Gastrocnemius medialis (tissue), 4 donors: ENCODE data around the gene GDF10. TPM values are rescaled to one million over a fixed set of nuclear protein-coding genes. Genes with fewer than 3 reads are reported as not detected.
A peak's percentile ranks its signal among the peaks of the same experiment; 100 is the strongest.

Experiments
- ATAC-seq, 2 donors: fragments of 150-250 bp; one replicate each; pipeline ENCODE4 v1.9.1; 2016
- DNase-seq, 2 donors: peaks; one replicate each; pipeline ENCODE4 v3.0.0-alpha.2; 2019
- H3K27ac ChIP-seq, 4 donors: fragments of 200-600 bp; sonication (generic); 1 replicate in 1 of 4; 2 replicates in 3 of 4; pipeline ENCODE4 v1.5.1; 2016 to 2018; ENCODE audit warnings: mild to moderate bottlenecking in 2 of 4, moderate library complexity in 1 of 4
- H3K27me3 ChIP-seq, 3 donors: fragments of 200-600 bp; sonication (generic) in 2 of 3; 1 replicate in 1 of 3; 2 replicates in 2 of 3; pipeline versions ENCODE4 v1.5.1 to v1.6.0; 2016 to 2019; ENCODE audit warnings: mild to moderate bottlenecking in 1 of 3, moderate library complexity in 1 of 3
- H3K36me3 ChIP-seq, 2 donors: fragments of 200-600 bp; sonication (generic) in 1 of 2; one replicate each; pipeline ENCODE4 v1.5.1; 2017 to 2018
- H3K4me1 ChIP-seq, 2 donors: fragments of 200-600 bp; sonication (generic) in 1 of 2; one replicate each; pipeline ENCODE4 v1.5.1; 2016 to 2017; ENCODE audit warnings: mild to moderate bottlenecking in 2 of 2
- H3K4me3 ChIP-seq, 4 donors: fragments of 200-600 bp; sonication (generic) in 3 of 4; 1 replicate in 1 of 4; 2 replicates in 3 of 4; pipeline ENCODE4 v1.5.1; 2016 to 2019; ENCODE audit warnings: mild to moderate bottlenecking in 2 of 4
- H3K9me3 ChIP-seq, 3 donors: fragments of 200-600 bp; sonication (generic) in 2 of 3; 1 replicate in 1 of 3; 2 replicates in 2 of 3; pipeline ENCODE4 v1.5.1; 2016 to 2019
- POLR2A ChIP-seq, 2 donors: fragments of 450-650 bp; IDR thresholded peaks; one replicate each; pipeline ENCODE4 v1.6.1; 2017; ENCODE audit warnings: antibody characterized with exemption in 2 of 2, mild to moderate bottlenecking in 2 of 2, moderate library complexity in 2 of 2
- in situ Hi-C, 4 donors: fragments of 200-750 bp; cut with MboI; loops; one replicate each; pipeline versions ENCODE4 v1.15.0 to v1.8.0; 2017; ENCODE audit warnings: low sequenced_read_pairs in 4 of 4
- intact Hi-C: fragments of 100-400 bp; cut with DNase I; formaldehyde crosslinking; loops from one replicate; pipeline ENCODE4 v1.15.1; 2023; ENCODE audit warnings: low total_unique reads
- total RNA-seq, 4 donors: library from RNA; depleted of rRNA; stranded (reverse); fragments of >200 nt; gene quantifications; one replicate each; pipeline versions ENCODE4 v1.1.0 to v1.2.3, GENCODE V29; 2016
- TF ChIP-seq, protein P1 (sequence below), 5 experiments: fragments of 450-650 bp in 3 of 5; fragments of 200-600 bp in 2 of 5; sonication (generic) in 2 of 5; IDR thresholded peaks in 4 of 5; conservative IDR thresholded peaks in 1 of 5; 1 replicate in 4 of 5; 2 replicates in 1 of 5; pipeline ENCODE4 v1.5.1; 2016 to 2019; ENCODE audit warnings: antibody characterized with exemption in 5 of 5, mild to moderate bottlenecking in 3 of 5, moderate library complexity in 3 of 5

The GDF10 gene
- total RNA-seq, 4 donors from 2014 or later, result 0.20 to 0.72 (median 0.36) TPM

DNA sequence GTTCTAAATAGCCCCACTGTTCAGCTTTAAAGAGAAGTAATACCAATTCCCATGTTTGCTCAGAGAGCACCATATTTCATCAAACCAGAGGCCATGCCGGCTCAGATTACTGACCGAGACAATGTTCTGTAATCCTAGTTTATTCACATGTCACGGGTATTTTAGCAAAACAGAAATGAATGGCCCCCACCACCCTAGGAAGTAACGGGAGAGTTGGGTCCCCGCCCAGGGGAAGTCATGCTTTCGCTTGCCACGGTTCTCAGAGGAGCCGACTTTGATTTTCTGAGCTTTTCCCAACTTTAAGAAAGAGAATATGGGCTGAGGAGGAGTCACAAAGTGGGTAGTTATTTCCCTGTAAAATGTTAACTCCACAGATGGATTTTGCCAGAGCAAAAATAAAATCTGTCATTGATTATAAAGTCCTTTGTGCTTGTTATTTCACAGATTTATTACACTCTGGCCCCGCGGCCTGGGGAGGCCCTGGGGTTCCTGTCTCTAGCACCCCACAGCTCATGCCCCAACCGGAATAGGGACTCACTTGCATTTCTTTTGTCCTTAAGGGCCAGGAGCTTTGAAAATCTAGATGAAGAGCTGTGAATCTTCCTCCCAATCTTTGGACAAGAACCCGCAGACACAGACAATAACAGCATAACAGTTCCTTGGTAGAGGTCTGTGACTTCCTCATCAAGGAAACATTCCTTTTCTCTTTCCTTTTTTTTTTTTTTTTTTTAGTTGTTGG lies 3.7 kb upstream of the GDF10 start:
- no peak overlapping the region for H3K4me3 ChIP-seq
- H3K9me3 ChIP-seq, result no peaks in the 10 kb centered on the region
- no peak overlapping the region for H3K27ac ChIP-seq
- TF ChIP-seq, protein P1, sequence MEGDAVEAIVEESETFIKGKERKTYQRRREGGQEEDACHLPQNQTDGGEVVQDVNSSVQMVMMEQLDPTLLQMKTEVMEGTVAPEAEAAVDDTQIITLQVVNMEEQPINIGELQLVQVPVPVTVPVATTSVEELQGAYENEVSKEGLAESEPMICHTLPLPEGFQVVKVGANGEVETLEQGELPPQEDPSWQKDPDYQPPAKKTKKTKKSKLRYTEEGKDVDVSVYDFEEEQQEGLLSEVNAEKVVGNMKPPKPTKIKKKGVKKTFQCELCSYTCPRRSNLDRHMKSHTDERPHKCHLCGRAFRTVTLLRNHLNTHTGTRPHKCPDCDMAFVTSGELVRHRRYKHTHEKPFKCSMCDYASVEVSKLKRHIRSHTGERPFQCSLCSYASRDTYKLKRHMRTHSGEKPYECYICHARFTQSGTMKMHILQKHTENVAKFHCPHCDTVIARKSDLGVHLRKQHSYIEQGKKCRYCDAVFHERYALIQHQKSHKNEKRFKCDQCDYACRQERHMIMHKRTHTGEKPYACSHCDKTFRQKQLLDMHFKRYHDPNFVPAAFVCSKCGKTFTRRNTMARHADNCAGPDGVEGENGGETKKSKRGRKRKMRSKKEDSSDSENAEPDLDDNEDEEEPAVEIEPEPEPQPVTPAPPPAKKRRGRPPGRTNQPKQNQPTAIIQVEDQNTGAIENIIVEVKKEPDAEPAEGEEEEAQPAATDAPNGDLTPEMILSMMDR (IDR thresholded peaks at IDR 0.05 in 4 of 5, conservative IDR thresholded peaks at IDR 0.05 in 1 of 5), result no peak
- H3K4me1 ChIP-seq, result peaks cover 0 to 2% of the 10 kb centered on the region in 2 donors
- intact Hi-C loops (no loop called here), in situ Hi-C loops (no loop called here)
- H3K36me3 ChIP-seq, result no peaks in the 10 kb centered on the region
- peak in 1 of 2 donors; percentile 27 for ATAC-seq
- peaks cover 6 to 10% (median 7%) of the 10 kb centered on the region in 3 donors for H3K27me3 ChIP-seq
- DNase-seq, result peak in 1 of 2 donors; percentile 20

DNA sequence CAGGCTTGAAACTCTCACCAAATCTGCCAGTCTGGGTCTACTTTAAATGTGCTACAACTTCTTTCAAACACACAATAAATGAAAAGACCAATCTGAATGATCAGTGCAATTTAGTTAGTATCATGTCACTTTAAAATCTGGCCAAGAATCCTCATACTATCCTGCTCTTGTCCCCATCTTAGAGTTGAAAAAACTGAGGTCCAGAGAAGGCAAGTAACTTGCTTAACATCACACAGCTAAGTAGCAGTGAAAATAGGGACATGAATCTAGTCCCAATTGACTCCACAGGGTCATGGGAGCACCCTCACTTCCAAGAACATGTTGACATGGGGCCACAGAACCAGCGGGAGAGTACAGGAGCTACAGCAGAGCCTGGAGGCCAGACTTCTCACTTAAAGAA lies 3.1 kb upstream of the GDF10 start:
- intact Hi-C loops (no loop called here), in situ Hi-C loops (no loop called here)
- DNase-seq, result no peak
- Histone ChIP-seq H3K4me1 (peaks cover 0 to 2% of the 10 kb centered on the region in 2 donors), H3K27ac (no peak overlapping the region), H3K27me3 (peaks cover 7 to 13% (median 9%) of the 10 kb centered on the region in 3 donors), H3K36me3 (no peaks in the 10 kb centered on the region), H3K9me3 (no peaks in the 10 kb centered on the region), H3K4me3 (no peak overlapping the region)
- no peak for TF ChIP-seq POLR2A (IDR thresholded peaks at IDR 0.05)
- TF ChIP-seq, protein P1 (IDR thresholded peaks at IDR 0.05 in 4 of 5, conservative IDR thresholded peaks at IDR 0.05 in 1 of 5), result no peak
- no peak for ATAC-seq

DNA sequence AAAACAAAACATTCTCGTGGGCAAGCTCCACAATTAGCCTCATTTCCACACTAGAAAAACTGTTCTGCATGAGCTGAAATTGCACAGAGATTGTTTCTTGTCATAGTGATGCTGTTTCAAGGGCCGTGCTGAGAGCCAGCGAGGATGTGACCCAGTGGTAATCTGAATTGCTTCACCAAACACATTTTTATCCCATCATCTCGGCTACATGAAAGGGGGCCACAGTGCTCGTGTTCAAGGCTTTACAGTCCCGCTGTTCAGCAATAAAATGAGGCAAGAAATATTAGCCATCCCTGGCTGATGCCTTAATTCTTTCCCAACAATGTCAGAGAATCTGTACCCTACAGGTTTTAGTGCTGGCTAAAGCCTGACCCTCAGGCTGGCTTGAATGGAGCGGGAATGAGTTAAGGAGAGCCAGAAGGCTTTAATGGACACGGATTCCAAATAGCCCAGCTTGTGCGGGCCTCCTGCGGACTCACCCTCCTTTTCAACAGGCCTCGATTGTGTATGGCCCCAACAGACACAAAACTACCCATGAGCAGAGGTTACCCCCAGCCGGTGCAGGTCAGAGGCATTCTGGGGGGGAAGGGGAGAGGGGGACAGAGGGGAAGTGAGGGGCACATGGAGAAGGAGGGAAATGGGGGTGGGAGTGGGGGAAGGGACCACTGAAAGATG lies 2.0 kb upstream of the GDF10 start:
- DNase-seq (no peak), ATAC-seq (no peak)
- TF ChIP-seq POLR2A (IDR thresholded peaks at IDR 0.05), result no peak
- TF ChIP-seq, protein P1 (IDR thresholded peaks at IDR 0.05 in 4 of 5, conservative IDR thresholded peaks at IDR 0.05 in 1 of 5), result no peak
- H3K9me3 ChIP-seq, result no peaks in the 10 kb centered on the region
- H3K4me3 ChIP-seq, result no peak overlapping the region
- peaks cover 0 to 2% of the 10 kb centered on the region in 2 donors for H3K4me1 ChIP-seq
- intact Hi-C loops (no loop called here), in situ Hi-C loops (no loop called here)
- H3K27ac ChIP-seq, result no peak overlapping the region
- peaks cover 7 to 13% (median 9%) of the 10 kb centered on the region in 3 donors for H3K27me3 ChIP-seq
- H3K36me3 ChIP-seq, result no peaks in the 10 kb centered on the region

DNA sequence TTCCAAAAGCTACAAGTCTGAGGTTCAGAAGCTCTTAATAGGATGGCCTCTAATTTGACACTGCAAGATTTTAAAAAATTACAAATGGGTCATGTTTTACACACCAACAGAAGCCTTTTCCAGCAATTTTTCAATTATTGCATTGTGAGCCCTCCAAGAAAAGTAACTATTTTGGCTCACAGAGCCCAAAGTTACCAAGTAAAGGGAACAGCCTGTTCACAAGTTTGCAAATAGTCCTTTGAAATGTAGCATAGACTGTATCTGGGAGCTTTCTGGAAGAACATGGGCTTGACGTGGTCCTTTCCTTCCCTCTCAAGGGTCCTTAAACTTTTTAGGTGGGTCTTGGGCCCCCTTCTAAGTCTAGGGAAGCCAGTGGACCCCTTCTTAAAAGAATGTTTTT lies 1.3 kb upstream of the GDF10 start:
- ATAC-seq, result peak in 1 of 2 donors; percentile 21
- Histone ChIP-seq H3K4me1 (peaks cover 0 to 2% of the 10 kb centered on the region in 2 donors), H3K9me3 (no peaks in the 10 kb centered on the region), H3K4me3 (no peak overlapping the region), H3K27ac (no peak overlapping the region), H3K36me3 (no peaks in the 10 kb centered on the region), H3K27me3 (peaks cover 7 to 13% (median 9%) of the 10 kb centered on the region in 3 donors)
- TF ChIP-seq, protein P1 (IDR thresholded peaks at IDR 0.05 in 4 of 5, conservative IDR thresholded peaks at IDR 0.05 in 1 of 5), result no peak
- TF ChIP-seq POLR2A (IDR thresholded peaks at IDR 0.05), result no peak
- in situ Hi-C loops, result no loop called here
- intact Hi-C loops, result no loop called here
- no peak for DNase-seq
